Measurements from ENCODE around the gene TCP11.

The TCP11 gene

DNA sequence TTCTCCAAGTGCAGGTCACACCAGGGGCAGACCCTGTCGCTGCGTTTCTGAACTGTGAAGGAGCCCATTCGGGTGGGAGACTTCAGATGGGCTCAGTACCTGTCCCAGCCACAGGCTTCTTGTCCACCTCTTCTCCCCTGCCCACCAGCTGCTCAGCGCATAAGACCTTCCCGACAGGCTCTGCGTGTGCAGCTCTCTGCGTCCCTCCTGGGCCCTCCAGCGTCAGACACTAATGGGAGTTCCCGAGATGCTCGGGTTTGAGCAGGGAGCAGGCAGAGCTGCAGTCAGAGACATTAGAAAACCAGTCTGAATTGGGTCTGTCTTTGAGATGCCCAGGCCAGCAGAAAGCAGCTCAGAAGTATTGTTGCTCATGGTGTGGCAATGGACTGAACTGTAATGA, 50.4 kb downstream of the TCP11 start:
- no peak for DNase-seq

DNA sequence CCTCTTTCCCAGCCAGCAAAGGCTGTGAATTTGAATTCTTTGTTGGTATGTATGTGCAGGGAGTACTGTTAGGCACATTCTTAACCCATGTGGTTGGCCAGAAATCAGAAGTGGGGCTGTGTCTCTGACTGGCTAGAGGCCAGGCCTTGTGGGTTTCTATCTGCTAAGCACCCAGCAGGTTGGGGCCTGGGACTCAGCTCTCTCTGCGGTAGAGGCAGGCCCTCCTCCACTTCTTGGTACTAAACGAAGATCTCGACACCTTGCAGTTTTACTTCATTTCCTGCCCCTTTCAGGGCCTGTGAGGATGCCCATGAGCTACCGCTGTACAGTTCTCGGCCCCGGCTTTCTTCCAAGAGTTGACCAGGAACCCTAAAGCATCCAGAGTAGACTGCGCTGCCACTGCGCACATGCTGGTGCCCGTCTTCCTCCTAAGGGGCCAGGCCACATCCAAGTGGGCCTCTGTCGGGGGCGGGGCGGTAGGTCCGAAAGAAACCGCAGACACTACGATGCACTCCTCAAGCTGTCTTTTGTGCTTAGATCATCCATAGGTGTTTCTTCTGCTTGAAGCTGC, 51.1 kb downstream of the TCP11 start:
- no peak for DNase-seq

DNA sequence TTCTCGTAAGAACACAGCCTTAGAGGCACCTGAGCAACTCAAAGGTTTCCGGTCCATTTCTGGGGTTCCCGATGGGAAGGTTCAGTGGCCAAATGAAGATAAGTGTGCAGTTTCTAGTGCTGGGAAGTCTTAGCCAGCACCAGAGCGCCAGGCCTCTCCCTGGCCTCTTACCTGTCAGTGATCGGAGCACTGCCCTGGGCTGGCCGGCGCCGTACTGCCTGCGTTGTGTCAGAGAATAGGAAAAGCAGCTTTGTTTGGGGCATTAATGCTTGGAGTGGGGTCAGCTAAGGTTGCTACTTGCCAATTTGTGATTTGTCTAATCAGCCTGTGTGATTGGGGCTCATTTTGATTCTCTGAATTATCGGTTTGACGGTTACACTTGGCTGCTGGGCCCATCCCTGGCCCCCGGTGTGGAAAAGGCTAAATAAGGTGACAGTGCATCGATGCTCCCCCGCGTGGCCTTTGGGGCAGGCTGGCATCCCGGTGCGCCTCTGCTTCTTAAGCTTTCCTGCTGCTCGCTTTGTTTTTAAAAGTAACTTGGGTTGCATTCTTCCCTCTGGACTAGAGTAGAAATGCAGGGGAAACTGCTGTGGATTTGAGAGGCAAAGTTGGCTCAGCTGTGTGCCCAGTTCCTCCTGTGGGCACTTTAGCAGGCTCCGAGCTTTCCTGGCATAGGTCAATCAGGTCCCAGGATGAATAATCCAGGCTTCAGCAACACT, 51.8 kb downstream of the TCP11 start:
- no peak for DNase-seq

DNA sequence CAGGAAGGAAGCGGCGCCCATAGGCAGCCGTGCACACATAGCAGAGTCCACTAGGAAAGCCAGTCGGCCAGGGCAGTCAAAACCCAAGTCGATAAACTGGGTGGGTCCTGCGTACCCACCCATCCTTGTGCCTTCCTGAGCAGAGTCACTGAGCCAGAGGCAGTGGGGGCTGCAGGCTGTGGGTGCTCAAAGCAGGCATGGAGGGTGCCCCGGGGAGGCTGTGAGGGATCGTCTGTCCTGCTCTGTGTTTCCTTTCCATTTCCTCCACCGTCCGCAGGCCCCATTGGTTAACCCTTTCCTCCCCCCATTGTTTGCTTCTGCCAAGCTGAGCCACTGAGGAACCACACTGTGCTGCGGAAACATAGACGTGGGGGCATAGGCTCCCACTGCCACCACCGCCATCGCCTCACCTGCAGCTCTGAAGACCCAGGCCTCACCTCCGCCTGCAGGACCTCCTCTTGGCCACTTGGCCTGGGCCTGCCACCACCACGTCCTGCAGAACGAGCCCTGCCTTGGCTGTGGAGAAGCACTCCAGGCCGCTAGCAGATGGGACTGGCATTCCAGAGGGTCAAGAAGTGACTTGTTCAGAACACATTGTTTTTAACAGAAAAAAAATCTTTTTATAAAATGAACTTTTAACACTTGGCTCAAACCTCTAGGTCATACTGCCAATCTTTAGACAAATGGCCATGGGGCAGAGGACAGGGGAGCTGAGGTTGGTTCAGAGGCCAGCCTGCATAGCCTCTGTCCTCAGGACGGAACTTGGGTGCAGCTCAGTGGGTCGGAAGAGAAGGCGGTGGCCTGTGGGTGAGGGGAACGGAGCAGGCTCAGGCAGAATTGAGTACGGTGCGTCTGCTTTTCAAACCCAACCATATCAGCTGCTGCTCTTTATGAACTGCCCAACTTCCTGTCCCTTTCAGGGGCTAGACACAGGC, 52.6 kb downstream of the TCP11 start:
- no peak for DNase-seq

DNA sequence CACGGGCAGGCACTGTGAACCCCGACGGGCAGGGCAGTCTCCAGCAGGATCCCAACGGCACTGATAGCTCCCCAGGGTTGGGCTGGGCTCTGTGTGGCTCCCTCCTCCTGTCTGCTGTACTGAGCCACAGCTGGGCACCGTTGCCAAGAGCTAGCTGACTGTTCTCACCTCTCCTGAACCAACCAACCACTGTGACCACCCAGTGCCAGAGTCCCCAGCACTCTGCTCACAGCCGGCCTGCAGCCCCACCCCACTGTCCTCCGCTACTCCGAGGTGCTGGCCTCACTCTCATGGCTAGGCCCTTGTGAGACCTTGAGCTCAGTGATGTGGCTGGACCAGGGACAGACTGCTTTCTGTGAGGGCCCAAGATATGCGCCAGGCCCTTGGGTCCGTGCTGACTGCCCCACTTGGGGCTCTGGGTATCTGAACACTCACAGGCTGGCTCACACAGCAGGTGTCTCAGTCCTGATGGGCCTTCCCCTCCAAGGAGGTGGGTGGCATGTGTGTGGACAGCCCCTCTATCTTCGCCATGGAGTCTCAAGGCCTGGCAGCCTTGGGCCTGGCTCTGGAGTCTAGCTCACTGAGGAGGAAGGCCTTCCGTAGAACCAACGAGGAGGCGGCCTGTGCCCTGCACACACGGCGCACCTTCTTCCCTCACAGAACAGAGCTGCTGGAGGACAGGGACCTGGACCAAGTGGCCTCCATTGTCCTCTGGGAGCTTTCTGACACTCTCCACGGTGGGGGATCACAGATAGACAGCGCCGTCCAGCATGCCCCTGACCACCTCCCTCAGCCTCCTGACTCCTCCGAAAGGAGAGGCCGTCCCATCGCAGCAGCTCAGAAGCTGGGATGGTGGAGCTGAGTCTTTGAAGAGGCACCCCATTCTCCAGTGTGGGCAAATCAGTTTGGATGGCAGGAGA, 53.5 kb downstream of the TCP11 start:
- DNase-seq = no peak

DNA sequence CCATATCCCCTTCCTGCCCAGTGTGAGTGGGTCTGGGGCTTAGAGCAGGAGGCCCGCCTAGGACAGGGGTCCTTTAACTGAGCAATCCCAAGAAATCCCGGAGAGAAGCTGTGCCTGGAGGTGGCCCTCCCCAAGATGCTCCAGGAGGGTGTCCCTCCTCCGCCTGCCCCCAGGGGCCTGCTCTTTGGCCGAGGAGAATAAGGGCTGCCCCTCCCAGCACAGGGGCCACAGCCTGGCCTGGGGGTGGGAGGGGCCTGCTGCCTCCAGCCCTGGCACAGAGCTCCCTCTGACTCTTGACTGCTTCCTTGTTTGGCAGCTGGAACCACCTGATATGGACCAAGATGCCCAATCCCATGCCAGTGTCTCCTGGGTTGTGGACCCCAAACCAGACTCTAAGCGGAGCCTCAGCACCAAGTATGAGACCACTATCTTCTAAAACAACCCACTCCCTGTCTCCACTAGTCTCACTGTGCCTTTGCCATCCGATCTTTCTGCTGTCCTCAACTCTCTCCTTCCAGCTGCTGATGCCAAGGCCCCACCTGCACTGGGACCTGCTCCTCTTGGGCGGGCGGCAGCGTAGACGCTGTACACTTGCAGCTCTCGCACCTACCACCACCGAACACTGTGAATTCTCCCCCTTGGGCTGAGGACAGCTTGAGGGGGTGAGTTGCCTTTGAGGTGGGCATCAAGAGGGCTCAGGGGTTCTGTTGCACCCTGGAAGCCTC, 54.3 kb downstream of the TCP11 start:
- no peak for DNase-seq

DNA sequence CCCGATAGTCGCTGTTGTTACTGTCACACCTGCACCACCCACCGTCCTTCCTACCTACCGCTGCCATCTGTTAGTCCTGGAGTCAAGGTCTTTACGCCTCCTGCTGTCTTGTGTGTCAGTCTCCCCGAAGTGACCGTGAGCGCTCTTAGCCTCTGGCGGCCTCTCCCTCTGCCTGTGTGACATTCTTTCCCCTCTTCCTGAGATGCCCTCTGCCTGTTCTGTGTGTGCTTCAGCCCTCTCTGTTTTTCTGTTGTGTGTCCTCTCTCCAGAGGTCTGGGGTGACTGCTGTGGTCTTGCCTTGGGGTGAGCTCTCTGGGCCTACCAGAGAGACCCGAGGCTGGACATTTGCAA, 54.9 kb downstream of the TCP11 start:
- DNase-seq = no peak

DNA sequence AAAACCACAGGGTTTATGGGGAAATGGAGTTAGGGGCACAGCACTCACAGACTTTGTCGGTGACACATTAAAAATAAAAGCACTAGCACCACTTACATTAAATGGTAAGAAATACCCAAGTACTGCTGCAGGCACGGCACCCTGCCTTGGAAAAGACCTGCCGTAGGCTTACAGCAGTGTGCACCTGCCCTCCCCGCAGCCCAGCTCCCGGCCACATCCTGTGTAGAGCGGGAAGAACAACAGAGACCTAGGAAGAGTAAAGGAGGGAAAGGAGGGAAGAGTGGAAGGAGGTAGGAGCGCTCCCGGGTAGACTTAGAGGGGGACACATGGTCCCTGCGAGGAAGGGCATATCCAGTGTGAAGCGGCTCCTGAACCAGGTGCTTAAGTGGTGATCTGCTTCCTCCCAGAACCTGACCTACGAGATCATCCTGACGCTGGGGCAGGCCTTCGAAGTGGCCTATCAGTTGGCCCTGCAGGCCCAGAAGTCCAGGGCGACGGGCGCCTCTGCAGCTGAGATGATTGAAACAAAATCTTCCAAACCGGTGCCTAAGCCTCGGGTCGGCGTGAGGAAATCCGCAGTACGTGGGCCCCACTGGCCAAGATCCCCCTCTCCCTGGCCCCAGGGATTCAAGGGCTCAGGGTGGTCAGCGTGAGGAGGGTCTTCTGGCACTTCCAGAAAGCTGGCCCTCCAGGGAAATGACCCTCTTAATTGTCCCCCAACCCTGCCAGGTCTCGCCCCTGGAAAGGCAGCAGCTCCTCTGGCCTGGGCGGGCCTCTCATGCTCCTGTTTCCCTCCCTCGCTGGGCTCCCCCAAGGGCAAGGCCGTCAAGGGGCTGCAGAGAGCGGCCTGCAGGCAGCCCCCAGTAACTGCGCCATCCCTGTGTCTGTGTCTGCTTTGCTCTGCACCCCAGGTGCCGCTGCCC, 55.5 kb downstream of the TCP11 start:
- DNase-seq = no peak

DNA sequence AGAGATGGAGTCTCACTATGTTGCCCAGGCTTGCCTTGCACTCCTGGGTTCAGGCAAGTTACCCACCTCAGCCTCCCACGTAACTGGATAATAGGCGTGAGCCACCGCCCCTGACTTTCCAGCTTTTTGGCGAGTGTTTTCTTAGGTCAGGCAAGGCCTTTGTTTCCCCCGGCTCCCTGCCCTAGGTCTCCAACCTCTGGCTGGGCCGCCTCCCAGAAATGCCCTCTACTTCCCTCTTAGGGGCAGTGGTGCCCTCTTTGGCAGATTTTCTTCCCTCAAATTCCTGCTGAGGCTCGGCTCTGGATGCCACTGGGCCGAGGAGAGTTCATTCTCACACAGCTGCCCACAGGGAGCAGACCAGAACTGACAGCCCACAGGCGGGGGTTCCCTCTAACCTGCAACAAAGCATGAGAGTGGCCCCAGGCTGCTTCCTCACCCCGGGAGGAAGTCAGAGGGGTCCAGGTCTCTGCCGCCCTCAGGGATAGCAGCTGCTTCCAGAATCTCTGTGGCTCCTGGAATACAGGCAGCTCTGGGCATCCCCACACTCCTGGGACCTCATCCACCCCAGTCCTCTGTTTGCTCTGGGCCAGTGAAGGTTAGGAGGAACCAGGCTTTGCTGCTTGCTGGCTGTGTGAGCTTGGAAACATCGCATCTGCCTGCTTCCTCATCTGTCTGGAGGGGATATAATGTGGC, 56.5 kb downstream of the TCP11 start:
- DNase-seq = no peak

DNA sequence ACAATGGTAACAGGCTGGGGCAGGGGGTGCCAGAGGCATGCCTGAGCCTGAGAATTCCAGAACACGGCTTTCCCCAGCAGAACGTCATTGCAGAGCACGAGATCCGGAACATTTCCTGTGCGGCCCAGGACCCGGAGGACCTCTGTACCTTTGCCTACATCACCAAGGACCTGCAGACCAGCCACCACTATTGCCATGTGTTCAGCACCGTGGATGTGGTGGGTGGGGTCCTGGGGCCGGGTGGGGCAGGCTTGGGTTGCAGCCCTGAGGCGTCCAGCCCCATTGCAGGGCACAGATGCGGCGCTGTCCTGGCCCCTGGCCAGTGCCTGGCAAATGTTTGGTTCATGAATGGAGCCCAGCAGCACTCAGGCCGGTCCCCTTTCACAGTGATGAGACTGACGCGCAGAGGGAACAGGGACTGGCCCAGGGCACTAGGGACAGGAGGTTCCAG, 57.1 kb downstream of the TCP11 start:
- DNase-seq = no peak

DNA sequence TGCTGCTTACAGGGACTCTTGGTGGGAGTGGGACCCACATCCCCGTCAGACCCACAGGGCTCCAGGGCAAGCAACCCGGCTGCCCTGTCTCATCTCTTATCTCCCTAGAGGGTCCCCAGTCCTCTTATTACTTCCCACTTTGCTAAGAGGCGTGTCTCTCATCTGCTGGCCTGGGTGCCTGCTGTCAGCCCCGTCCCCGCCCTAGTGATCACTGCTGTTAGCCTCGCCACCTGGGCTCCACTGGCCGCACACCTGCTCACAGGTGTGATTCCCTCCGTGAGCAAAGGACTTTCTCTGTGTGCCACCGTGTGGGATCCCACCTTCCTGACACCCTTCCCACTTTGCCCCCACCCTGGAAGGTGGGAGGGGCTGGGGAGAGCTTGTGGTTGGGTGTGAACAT, 57.6 kb downstream of the TCP11 start:
- no peak for DNase-seq

DNA sequence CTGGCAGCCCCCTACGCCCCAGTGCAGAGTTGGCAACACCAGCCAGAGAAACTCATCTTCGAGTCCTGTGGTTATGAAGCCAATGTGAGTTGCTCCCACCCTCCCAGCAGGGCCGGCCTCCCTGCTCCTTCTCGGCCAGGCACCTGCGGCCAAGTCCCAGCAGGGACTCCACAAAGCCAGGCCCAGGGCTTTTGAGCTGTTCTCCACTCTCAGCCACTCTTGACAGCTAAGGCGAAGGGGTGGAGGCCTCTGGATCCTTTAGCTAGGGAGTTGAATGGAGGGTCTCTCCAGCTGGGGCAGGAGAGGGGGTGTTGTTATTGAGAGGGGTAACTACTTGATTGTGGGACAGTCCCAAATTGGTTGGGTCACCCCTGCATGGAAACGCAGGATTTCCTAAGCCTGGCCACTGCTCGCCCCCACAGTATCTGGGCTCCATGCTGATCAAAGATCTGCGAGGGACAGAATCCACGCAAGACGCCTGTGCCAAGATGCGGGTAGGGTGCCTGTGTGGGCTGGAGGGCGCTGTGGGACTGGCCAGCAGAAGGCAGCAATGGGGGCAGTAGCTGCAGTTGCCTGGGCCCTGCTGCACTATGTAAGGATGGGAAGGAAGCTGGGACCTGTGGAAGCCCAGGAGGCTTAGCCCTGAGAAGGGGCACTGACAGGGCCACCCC, 58.3 kb downstream of the TCP11 start:
- no peak for DNase-seq

DNA sequence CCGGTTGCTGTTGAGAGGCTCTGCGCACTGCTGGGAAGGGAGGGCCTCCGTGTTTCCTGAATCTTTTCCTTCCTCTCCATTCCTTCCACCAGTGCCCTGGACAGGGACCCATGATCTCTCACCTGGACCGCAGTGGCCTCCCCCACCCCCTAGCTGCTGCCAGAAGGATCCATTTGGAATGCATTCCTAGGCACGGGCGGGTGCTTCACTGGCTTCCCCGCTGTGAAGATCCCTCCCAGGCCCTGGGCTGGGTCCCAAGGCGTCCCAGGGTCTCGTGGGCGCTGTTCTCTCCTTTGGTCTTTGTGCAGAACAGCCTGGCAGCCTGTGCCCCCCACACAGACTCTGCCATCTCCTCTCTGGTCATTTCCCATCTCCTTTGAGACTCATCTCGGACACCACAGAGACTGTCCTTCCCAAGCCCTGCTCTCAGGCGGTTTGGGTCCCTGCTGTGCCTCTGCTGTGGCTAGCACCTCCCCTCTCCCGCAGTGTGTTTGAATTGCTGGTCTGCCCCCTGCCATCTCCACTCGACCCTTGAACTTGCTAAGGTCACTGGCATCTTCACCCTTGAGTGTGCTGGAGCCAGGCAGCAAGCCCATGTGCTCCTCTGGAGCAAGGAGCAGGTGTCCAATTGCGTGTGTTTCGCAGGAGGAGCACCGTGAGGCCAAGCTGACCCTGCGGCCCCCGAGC, 59.0 kb downstream of the TCP11 start:
- DNase-seq = no peak

DNA sequence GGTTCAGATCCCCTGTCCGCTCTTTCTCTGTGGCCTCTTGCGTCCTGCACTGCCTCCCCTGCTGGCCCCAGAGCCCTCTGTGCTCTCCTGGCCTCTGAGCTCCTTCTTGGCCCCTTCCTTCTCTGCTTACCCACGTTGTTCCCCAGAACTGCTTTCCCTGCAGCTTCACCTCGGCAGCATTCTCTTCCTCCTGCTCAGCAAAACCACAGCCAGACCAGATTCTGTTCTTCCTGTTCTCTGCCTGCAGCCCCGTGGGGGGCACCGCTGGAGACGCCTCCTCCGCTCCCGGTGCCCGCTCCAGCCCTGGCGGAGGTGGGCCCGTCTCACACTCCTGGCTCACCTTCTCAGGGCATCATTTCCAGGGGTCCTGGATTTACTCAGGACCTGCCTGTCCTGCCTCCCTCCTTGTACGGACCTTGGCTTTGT, 59.7 kb downstream of the TCP11 start:
- DNase-seq = no peak

DNA sequence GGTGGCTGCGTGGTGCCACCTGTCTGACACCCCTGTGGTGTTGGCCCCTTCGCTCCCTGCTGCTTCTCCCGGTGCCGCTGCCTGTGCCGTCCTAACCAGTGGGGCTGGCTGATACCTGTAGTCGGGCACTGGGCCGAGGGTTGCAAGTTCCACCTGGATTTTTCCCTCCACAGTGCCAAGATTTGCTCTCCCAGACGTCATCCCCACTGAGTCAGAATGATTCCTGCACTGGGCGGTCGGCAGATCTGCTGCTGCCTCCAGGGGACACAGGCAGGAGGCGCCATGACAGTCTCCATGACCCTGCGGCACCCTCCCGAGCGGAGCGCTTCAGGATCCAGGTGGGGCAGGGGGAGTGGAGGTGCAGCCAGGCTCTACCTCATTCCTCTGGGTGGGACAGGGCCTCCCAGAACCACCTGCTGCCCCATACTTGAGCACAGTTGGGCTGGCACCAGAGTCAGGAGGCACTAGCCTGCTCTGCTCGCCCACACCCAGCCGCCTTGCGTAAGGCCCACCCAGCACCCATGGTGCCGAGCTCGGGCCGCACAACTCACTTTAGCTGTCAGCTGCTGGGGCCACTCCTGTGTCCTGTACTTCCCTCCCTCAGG, 60.2 kb downstream of the TCP11 start:
- DNase-seq = no peak

DNA sequence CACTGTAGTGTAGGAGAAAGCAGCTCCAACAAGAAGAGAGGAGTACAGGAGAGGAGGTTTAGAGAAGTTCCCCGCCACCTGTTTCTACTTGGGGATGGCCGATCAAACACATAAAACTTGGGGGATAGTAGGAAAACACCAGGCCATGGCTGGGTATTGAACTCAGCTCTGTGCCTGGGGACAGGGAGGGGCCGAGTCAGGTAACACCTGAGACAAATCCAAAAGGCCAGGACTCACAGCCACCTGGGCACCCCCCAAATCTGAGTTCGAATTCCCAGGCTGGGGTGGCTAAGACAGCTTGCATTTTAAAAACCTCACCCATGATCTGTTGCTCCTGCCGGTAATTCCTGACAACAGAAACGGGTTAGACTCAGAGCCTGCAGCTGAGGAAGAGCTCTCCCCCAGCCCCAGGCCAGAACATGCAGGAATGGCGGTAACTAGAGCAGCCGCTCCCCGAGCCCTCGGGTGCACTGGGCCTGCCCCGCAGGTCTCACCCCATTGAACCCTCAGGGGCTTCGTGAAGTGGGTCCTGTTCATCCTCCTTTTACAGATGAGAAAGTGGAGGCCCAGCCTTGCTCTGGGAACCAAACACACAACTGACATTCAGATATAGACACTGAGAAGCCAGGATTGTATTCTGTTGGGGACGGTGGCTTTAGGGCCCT, 61.0 kb downstream of the TCP11 start:
- no peak for DNase-seq

DNA sequence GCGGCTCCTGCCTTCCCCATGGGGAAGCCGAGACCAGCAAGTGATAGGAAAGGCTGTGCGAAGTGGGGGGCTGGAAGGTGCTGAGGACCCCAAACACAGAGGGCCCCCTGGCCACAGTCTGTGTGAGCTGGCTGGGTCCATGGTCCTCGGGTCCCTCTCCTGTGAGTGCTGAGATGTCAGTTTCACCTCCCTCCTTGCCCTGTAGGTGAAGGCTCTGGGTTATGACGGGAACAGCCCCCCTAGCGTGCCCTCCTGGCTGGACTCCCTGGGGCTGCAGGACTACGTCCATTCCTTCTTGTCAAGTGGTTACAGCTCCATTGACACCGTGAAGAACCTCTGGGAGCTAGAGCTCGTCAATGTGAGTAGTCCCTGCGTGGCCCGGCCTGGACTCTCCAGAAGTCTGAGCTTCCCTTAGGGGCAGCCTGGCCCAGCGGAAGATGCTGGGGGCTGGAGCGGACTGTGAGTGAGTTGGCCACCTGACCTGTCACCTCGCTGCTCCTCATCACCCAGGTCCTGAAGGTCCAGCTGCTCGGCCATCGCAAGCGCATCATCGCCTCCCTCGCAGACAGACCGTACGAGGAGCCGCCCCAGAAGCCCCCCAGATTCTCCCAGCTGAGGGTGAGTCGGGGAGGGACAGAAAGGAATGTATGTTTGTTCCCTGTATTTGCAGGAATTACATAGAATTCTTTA, 61.7 kb downstream of the TCP11 start:
- DNase-seq = no peak

Measured in NCI-H510A (cell line).